Embryonic facial prominence (tissue), 1 donor: ENCODE results near the gene TBR1.

Experiments used
- DNase-seq: peaks from one replicate; pipeline ENCODE4 v3.0.0-alpha.2; 2016; ENCODE audit errors: extremely low spot score

TBR1 gene

DNA sequence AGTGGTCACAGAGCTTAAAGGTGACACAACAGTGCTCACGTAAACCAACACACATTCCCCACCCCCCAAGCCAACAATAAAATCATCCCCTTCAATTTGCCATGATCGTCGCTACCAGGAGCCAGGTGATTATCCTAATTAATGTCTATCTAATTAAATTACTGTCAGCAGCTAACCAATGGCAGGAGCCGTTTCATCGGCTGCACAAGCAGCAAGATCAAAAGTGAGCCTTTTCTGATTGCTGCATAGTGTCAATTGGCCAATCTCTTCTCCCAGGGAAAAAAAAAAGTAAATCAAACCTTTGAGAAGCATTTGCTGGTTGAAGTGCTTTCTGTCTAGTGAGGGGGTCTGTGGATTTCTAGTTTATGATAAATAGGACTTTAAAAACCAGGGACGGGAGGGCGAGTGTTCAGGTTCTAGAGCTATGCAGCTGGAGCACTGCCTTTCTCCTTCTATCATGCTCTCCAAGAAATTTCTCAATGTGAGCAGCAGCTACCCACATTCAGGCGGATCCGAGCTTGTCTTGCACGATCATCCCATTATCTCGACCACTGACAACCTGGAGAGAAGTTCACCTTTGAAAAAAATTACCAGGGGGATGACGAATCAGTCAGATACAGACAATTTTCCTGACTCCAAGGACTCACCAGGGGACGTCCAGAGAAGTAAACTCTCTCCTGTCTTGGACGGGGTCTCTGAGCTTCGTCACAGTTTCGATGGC lies at the start of gene TBR1:
Gene TBR1, plus strand, starts transcription at position 311 of the 721 bp plus-strand sequence. Its CDS starts 114 bp downstream, at position 425.
- DNase-seq: no peak

DNA sequence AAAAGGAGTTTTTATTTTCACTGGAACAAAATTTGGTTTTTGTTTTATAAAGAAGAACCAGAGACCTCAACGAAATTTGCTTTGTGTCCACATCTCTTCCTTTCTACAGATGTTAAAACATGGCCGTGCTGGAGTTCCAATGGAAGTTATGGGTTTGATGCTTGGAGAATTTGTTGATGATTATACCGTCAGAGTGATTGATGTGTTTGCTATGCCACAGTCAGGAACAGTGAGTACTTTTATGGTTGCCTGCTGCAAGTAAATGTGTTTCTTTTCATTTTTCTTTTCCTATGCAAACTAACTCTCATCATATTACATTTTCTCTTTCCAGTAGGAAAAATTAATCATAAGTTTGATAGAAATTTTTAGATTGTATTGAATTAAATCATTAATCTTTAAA lies 48.4 kb upstream of the TBR1 start:
- DNase-seq: no peak

DNA sequence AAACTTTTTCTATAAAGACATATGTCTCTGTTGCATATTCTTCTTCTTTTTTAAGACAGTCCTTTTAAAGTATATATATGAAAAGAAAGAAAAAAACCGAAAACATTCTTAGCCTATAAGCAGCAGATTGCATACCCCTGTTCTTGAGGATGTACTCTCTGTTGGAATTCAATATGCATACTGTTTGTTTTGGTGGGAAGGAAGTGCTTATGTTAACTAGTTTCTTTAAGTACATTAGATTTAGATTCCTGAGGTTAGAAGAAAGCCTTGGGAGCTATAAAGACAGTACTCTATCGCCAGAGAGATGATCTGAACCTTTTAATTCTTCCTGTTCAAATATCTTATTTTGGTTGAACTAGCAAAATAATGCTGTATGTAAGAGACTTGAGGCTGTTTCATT lies 46.8 kb upstream of the TBR1 start:
- no peak for DNase-seq

DNA sequence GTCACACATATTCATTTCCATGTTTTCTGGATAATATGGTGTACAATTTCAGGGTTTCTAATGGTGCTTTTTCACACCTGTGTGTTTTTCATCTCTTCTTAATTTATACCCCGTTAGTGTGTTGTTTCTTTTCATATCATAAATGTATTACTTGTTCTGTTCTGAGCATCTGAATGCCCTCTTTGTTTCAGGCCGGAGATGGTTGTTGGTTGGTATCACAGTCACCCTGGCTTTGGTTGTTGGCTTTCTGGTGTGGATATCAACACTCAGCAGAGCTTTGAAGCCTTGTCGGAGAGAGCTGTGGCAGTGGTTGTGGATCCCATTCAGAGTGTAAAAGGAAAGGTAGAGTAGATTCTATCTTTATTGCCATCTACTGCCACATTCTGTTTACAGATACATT lies 45.1 kb upstream of the TBR1 start:
- DNase-seq: no peak

DNA sequence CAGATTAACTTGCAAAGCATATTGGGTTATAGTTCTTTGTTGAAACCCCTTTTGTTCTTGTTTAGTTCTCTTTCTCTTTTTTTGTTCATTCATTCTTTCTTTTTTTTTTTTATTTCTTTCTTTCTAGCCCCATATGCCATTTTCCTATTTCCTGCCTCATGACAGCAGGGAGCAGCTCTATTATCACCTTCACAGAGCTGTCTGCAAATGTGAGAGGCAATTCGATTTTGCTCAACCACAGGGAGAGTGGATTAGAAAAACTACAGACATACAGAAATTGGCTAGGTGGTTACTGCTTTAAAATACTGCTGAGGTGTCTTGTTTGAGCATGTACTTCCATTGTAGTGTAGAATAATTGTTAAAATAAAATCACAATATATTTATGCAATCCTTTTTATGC lies 44.2 kb upstream of the TBR1 start:
- DNase-seq: no peak

DNA sequence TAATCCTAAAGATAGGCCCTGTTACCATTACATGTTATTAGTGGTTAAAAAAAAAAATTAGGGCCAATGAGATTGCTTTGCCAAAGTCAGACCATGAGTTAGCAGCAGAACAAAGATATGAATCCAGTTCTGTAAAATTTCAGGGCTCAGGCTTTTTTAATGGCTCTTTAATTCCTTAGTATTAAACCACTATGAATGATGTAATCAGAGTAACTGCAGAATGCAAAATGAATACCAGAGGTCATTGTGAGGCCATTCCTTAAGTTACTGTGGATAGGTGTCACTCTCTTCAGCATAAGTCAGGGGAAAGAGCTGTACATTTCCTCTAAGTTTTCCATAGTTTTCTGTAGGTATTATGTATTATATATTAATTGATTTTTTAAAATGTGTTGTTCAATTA lies 42.2 kb upstream of the TBR1 start:
- DNase-seq: no peak

DNA sequence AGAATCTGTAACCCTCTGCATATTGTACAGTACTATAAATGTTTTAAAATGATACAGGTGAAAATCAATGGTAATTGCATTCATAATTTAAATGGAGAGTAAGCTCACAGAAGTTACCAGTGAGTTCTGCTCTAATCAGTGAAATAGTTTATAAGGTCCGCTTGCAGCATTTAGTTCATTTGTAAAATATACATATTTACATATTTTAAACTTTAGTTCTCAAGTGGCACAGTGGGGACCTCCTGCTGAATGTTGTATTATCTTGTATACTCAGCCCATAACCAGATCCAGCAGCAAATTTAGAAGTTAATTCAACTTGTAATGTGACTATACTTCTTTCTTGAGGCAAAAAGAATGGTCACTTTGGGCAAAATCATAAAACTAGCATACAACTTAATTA lies 41.7 kb upstream of the TBR1 start:
- DNase-seq: no peak

DNA sequence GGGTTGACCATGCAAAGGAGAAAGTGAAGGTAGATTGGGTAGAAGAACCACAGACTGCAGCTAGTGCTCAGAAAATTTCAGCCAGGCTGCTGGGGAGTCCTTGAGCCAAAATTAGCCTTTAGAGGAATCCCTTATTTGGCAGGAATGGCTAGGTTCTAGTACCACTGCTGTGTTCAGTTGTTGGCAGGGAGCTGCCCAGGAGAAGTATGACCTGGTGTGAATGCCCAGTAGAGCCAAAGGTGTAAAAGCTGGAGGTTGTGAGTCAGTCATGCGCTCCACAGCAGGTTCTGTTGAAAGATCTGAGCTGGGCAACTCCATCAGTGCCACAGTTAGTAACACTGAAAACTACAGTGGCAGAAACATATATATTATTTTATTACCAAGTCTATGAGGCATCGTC lies 36.4 kb upstream of the TBR1 start:
- no peak for DNase-seq

DNA sequence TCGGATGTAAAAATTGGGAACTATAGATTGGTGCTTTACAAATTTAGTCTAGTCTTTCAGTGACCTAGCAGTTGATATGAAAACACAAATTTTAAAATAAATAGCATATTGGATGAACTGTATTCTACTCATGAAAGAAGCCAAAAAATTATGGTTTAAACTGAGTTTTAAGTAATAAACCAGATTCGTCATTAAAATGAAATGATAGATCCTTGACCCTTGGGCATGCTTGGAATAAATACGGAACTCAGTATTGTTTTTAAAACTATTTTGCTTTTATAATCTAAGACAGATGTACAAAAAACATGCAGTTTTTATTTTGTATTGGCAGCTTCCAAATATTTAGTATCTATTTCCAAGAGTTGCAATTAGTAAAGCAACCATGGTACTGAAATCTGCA lies 34.6 kb upstream of the TBR1 start:
- no peak for DNase-seq

DNA sequence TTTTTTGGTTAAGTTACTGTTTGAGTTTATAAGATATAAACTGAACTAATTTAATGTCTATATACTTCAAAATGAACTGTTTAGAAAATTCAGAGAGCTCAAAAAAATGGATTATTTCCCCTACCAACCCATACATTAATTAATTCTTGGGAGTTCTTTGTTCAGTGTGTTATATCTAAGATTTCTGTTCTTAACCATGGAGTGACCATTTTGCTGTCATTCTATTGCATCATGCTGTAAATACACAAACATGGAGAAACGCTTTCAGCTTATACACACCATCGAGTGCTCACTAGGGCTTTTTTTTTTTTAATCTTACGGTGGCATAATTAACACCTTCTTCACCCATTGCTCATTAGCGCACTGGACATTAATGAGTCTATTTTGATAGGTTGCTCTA lies 33.4 kb upstream of the TBR1 start:
- no peak for DNase-seq

DNA sequence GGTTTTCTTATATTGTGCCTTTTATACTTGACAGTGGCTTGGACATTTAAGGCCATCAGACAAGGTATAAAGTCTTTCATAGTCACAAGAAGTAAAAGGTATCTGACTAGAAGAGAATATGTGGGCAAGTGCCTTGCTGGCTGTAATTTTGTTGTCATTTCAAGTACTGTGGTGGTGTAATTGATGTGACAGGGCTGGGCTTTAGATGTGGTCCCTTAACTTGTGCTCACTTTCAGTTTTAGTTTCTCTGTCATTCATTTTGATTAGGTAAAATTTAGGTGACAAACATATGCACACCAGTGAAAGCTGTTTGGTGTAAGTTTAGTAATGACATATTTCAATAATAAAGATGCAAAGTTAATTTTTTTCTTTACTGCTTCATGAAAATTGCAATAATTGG lies 31.2 kb upstream of the TBR1 start:
- DNase-seq: no peak

DNA sequence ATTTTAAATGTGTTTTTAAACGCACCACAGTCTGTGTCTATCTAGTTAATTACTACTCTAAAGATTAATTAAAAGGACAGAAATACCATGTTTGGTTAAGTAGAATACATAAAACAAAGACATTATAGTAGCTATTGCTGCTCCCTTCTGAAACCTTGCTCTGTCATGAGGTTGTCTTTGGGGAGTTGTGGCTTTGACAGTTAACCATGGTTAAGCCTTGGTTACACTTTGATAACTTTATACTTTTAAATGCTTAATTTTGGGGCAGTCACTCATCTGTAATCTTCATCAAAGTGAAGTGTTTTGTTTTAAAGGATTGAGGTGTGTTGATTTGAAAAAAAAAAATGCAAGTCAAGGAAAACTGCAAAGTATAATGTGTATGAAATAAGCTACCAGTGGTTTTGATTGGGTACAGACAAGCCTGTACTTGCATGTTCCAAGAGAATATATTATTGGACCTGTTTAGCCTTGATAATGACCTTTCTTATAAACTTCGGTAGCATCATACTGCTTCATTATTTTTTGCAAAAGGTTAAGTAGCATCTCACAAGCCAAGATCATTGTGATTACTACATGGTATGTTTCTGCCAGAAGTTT lies 29.8 kb upstream of the TBR1 start:
- DNase-seq: no peak

DNA sequence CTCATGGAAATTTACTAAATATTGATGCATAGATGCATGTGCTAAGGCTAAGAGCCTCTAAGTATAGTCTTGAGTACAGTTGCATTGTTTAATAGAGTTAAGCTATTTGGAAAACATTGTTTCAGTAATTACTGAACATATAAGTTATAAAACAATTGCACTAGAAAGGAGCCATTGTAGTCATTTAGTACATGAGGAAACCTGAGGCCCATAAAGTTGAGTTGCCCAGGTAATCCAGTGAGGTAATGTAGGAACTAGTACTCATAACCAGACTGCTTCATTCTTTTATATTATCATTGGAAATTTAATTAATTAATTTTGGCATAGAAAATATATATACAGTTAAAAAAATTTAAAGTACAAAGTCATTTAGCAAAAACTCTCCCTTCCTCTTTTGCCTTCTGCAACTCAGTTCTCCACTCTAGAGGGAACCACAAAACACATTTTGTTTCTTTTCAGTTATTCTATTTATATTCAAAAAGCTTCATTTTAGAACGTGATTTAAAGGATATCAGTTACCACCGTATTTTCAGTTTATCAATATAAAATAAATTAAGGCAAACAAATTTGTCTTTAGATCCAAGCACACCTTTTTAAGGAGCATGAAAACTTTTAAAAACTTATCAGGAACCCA lies 27.8 kb upstream of the TBR1 start:
- DNase-seq: no peak

DNA sequence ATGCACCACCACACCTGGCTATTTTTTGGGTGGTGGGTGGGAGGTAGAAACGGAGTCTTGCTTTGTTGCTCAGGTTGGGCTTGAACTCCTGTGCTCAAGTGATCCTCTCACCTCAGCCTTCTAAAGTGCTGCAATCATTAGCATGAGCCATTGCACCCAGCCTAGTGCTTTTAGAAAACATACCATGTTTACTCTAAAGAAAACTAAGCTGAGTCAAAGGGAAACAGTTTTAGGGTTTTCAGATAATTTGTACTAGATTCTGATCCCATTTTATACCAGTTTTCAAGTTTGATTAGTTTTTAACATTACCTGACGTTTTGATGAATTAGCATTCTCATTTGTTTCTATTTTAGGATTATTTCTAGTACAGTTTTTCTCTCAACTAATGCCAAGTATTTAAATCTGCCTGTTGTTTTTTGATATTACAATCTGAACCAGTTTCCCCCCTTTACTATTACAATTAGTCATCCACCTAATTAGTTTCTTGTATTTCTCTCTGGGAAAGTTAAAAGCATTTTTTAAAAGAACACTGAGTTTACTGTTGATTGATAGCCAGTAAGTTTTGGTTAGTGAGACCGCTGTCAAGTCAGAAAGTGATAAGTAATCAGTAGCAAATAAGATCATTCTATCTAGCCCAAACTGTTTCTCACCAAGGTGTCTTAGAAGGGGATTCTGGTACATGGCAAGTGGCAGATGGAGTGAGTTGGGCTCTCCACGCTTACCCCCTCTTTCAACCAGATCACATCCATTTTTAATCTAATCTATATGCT lies 24.2 kb upstream of the TBR1 start:
- DNase-seq: no peak

DNA sequence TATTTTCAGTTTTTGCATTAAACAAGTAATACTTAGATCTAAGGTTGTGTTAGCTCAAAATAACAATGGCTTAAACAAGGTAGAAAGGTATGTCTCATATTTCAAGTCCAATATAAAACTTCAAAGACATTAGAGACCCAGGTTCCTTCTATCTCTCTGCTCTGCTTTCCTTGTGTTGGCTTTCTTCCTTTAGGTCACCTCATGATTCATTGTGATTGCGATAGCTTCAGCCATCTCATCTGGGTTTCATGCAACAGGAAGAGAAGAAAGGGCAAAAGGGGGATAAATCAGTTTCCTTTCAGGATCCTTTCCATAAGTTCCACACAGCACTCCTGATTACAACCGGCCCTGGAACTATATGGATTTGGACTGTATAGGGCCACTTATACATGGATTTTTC lies 16.0 kb upstream of the TBR1 start:
- DNase-seq: no peak

DNA sequence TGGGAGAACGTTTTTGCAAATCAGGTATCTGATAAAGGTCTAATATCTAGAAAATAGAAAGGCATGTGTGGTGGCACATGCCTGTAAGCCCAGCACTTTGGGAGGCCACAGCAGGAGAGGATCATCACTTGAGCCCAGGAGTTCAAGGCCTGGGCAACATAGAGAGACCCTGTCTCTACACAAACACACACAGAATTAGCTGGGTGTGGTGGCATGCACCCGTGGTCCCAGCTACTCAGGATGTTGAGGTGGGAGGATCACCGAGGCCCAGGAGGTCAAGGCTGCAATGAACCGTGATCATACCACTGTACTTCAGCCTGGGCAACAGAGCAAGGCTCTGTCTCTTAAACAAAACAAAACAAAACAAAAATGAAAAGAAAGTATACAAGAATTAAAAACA lies 13.8 kb upstream of the TBR1 start:
- no peak for DNase-seq

DNA sequence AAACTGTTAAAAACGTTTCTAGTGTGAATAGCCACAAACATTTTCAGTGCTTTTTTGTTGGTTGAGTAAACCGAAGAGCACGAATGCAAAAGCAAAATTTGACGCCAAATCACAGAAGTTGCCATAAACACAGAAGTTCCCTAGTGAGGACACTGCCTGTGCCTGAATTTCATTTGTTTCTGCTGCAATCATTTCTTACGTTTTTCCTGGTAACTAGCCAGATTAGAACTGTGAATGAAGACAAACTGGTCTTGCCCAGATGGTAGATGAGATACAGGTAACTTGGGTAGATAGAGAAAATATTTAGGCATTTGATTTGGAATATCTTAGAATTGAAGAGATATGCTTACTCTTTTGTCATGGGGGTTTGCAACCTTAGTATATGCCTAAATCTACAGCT lies 9.8 kb upstream of the TBR1 start:
- no peak for DNase-seq

DNA sequence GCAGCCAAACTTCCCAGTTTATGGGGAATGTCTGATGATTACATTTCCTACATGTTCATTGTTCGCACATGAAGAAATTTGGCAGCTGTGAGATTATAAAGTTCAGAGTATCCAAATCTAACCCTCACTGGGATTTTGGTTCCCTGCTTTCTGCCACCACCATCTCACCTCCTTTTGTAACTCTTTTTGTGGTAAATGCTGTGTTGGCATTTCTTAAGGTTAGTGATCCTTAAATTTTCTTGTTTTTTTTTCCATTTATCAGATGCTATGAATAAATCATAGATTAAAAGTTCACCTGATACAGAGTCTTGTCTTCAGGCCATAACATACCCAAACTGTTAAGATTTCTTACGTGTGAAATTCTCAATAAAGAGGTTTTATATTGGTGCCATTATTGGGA lies 8.5 kb upstream of the TBR1 start:
- DNase-seq: no peak

DNA sequence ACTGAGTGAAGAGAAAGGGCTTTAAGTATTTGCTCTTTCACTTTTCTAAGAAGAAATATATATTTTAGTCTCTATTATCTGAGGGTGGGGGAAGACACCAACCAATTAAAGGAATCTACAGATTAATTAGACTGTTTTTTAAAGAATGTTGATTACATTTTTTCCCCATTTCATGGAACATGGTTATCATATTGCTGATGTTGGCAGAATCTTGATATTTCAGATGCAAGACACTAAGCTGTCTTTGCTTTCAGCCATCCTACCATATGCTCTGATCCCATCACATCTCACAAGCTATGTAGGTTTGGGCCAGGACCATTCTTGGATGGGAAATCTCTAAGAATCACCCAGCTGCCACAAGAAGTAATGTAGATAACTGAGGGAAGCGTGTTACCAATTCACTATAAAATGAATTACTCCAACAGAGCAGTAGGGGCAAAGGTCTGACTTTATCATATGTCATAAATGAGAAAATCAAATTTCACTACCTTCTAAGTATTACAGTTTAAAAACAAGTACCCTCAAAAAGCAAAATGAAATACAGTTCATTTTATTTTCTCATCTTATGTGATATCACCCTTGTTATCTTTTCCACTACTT lies 6.7 kb upstream of the TBR1 start:
- DNase-seq: no peak

DNA sequence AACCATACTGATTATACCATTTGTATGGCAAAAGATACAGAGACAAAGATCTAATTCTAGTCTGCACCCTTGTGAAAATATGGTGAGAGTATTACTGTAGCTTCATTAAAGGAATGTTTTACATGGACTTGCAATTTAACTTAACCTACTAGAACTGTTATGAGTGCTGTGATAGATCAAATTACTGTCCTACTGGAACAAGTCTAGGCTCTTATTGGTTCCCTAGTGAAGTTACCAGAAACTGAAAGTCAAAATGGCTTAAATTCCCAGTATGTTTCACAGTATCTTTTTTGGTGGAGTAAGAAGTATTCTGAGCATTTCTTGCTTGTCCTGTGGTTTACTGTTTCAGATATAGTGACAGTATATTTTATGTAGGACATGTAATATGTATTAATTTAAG lies 3.8 kb upstream of the TBR1 start:
- no peak for DNase-seq

DNA sequence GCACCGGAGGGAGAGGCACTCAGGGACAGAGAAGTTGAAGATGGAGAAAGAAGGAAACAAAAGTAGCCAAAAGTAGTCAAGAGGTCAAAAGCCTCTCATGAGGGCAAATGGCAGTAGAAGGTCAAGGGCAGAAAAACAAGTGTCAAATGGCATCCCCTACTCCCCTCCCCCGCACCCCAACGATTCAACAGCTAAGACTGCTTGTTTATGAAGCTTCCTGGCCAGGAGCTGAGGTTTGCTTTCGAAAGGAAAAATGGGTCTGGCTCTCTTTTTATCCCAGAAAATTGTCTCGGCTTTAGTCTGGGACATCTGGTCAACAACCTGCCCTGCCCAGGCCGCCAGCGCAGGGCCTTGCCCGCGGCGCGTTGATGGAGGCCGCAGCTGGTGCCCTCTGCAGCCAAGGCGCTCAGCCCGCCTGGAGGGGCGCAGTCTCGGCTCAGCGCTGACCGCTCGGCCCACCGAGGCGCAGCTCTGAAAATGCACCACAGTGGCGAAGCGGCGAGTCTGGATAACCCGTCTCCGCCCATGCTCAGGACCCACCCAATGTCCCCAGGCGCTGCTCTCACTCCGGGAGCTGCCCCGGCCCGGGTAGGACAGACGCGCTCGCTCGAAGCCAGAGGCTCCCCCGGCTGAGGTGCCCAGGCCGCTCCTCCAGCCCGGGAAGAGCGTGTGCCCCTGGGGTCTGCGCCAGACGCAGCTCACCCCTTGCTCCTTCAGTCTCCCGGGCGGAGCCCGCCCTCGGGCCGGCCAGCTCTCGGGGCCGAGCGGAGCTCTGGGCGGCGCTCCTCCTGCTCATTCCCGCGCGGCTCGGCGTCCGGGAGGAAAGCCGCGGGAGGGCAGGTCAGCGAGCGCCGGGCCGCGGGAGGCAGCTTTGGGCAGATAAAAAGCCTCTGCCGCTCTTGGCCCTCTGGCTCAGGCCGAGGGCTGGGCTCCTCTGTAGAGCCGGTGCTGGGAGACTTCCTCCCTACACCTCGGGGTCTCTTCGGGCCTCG lies 1.8 kb upstream of the TBR1 start:
- no peak for DNase-seq
